ENCODE data around the gene CAPN15.
A peak's percentile ranks its signal among the peaks of the same experiment; 100 is the strongest.

Gene CAPN15

GRCh38 chr16:526181-527014 is 1.1 kb upstream of the CAPN15 start:
- DNase-seq: peak; percentile 79

GRCh38 chr16:528111-529011 is 849 bp downstream of the CAPN15 start:
- peak; percentile 78 for DNase-seq

- DNase-seq: peak; percentile 61
Observed at GRCh38 chr16:529012-529575, 1.6 kb downstream of the CAPN15 start.

GRCh38 chr16:530111-530817 is 2.8 kb downstream of the CAPN15 start:
- DNase-seq: peak; percentile 54

GRCh38 chr16:531494-532125 is 4.1 kb downstream of the CAPN15 start:
- DNase-seq: no peak

GRCh38 chr16:533391-534123 is 6.0 kb downstream of the CAPN15 start:
- peak; percentile 31 for DNase-seq

GRCh38 chr16:534135-534534 is 6.6 kb downstream of the CAPN15 start:
- DNase-seq: no peak

GRCh38 chr16:534856-535445 is 7.4 kb downstream of the CAPN15 start:
- no peak for DNase-seq

- peak; percentile 90 for DNase-seq
Observed at GRCh38 chr16:535446-536405, 8.2 kb downstream of the CAPN15 start.

GRCh38 chr16:536746-537145 is 9.2 kb downstream of the CAPN15 start:
- DNase-seq: no peak

GRCh38 chr16:537415-538335 is 10.2 kb downstream of the CAPN15 start:
- DNase-seq: no peak

- no peak for DNase-seq
Observed at GRCh38 chr16:539901-540530, 12.5 kb downstream of the CAPN15 start.

- DNase-seq: no peak
Observed at GRCh38 chr16:540645-541340, 13.3 kb downstream of the CAPN15 start.

- no peak for DNase-seq
Observed at GRCh38 chr16:543301-544164, 16.0 kb downstream of the CAPN15 start.

GRCh38 chr16:544517-544916 is 17.0 kb downstream of the CAPN15 start:
- DNase-seq: no peak

- peak; percentile 66 for DNase-seq
Observed at GRCh38 chr16:546909-547770, 19.6 kb downstream of the CAPN15 start.

Measured in hematopoietic multipotent progenitor cell treated with erythropoietin and hydrocortisone succinate and interleukin-3 and kit ligand, for 6 days (in vitro differentiated cells).